ENCODE data around the gene GRIA3. TPM values are rescaled to one million over a fixed set of nuclear protein-coding genes. Genes with fewer than 3 reads are reported as not detected.

Gene GRIA3
- total and polyA plus RNA-seq, 2 donors: 0.61 to 1.2 TPM

- Histone ChIP-seq H3K36me3 (ENCODE audit: control insufficient read depth in 2 of 2, insufficient read depth in 2 of 2, low read length in 1 of 2) (no peaks in the 10 kb centered on the region), H3K27ac (ENCODE audit: low read depth in 1 of 2, low read length in 1 of 2) (no peak overlapping the region), H3K27me3 (ENCODE audit: control insufficient read depth in 2 of 2, insufficient read depth in 1 of 2, low read length in 1 of 2) (no peaks in the 10 kb centered on the region), H3K9me3 (ENCODE audit: control insufficient read depth in 2 of 2, insufficient read depth in 1 of 2, low read length in 1 of 2) (no peaks in the 10 kb centered on the region), H3K4me1 (ENCODE audit: control insufficient read depth in 2 of 2, insufficient read depth in 2 of 2, low read length in 2 of 2) (no peaks in the 10 kb centered on the region), H3K4me3 (ENCODE audit: low read length in 2 of 2) (no peak overlapping the region)
- no peak for DNase-seq (ENCODE audit: low read depth in 6 of 9, low spot score in 9 of 9)
These were observed 26.2 kb downstream of the GRIA3 start for GRCh38 chrX:123210252-123210651.

- 76% methylated on average over 7 of the region's 7 CpGs for WGBS
- Histone ChIP-seq H3K4me3 (ENCODE audit: low read length in 2 of 2) (no peak overlapping the region), H3K36me3 (ENCODE audit: control insufficient read depth in 2 of 2, insufficient read depth in 2 of 2, low read length in 1 of 2) (no peaks in the 10 kb centered on the region), H3K9me3 (ENCODE audit: control insufficient read depth in 2 of 2, insufficient read depth in 1 of 2, low read length in 1 of 2) (no peaks in the 10 kb centered on the region), H3K4me1 (ENCODE audit: control insufficient read depth in 2 of 2, insufficient read depth in 2 of 2, low read length in 2 of 2) (no peaks in the 10 kb centered on the region), H3K27ac (ENCODE audit: low read depth in 1 of 2, low read length in 1 of 2) (no peak overlapping the region), H3K27me3 (ENCODE audit: control insufficient read depth in 2 of 2, insufficient read depth in 1 of 2, low read length in 1 of 2) (no peaks in the 10 kb centered on the region)
- no peak for DNase-seq (ENCODE audit: low read depth in 6 of 9, low spot score in 9 of 9)
These were observed 31.5 kb downstream of the GRIA3 start for GRCh38 chrX:123215397-123216089.

GRCh38 chrX:123217077-123217476 lies 33.0 kb downstream of the GRIA3 start:
- H3K27me3 ChIP-seq (ENCODE audit: control insufficient read depth in 2 of 2, insufficient read depth in 1 of 2, low read length in 1 of 2): no peaks in the 10 kb centered on the region
- WGBS: 79% methylated on average over 2 of the region's 2 CpGs
- no peak for DNase-seq (ENCODE audit: low read depth in 6 of 9, low spot score in 9 of 9)
- H3K27ac ChIP-seq (ENCODE audit: low read depth in 1 of 2, low read length in 1 of 2): no peak overlapping the region
- no peaks in the 10 kb centered on the region for H3K4me1 ChIP-seq (ENCODE audit: control insufficient read depth in 2 of 2, insufficient read depth in 2 of 2, low read length in 2 of 2)
- no peak overlapping the region for H3K4me3 ChIP-seq (ENCODE audit: low read length in 2 of 2)
- no peaks in the 10 kb centered on the region for H3K9me3 ChIP-seq (ENCODE audit: control insufficient read depth in 2 of 2, insufficient read depth in 1 of 2, low read length in 1 of 2)
- no peaks in the 10 kb centered on the region for H3K36me3 ChIP-seq (ENCODE audit: control insufficient read depth in 2 of 2, insufficient read depth in 2 of 2, low read length in 1 of 2)

GRCh38 chrX:123217728-123218127 lies 33.6 kb downstream of the GRIA3 start:
- Histone ChIP-seq H3K4me1 (ENCODE audit: control insufficient read depth in 2 of 2, insufficient read depth in 2 of 2, low read length in 2 of 2) (no peaks in the 10 kb centered on the region), H3K27me3 (ENCODE audit: control insufficient read depth in 2 of 2, insufficient read depth in 1 of 2, low read length in 1 of 2) (no peaks in the 10 kb centered on the region), H3K9me3 (ENCODE audit: control insufficient read depth in 2 of 2, insufficient read depth in 1 of 2, low read length in 1 of 2) (no peaks in the 10 kb centered on the region), H3K36me3 (ENCODE audit: control insufficient read depth in 2 of 2, insufficient read depth in 2 of 2, low read length in 1 of 2) (no peaks in the 10 kb centered on the region), H3K27ac (ENCODE audit: low read depth in 1 of 2, low read length in 1 of 2) (no peak overlapping the region), H3K4me3 (ENCODE audit: low read length in 2 of 2) (no peak overlapping the region)
- no peak for DNase-seq (ENCODE audit: low read depth in 6 of 9, low spot score in 9 of 9)
- WGBS: 89% methylated on average over 2 of the region's 2 CpGs

- no peak for DNase-seq (ENCODE audit: low read depth in 6 of 9, low spot score in 9 of 9)
- WGBS: 85% methylated on average over 3 of the region's 3 CpGs
- H3K4me3 ChIP-seq (ENCODE audit: low read length in 2 of 2): no peak overlapping the region
These were observed 35.8 kb downstream of the GRIA3 start for GRCh38 chrX:123219916-123220315.

GRCh38 chrX:123222920-123223319 lies 38.8 kb downstream of the GRIA3 start:
- H3K36me3 ChIP-seq (ENCODE audit: control insufficient read depth in 2 of 2, insufficient read depth in 2 of 2, low read length in 1 of 2): no peaks in the 10 kb centered on the region
- H3K27me3 ChIP-seq (ENCODE audit: control insufficient read depth in 2 of 2, insufficient read depth in 1 of 2, low read length in 1 of 2): no peaks in the 10 kb centered on the region
- no peaks in the 10 kb centered on the region for H3K4me1 ChIP-seq (ENCODE audit: control insufficient read depth in 2 of 2, insufficient read depth in 2 of 2, low read length in 2 of 2)
- no peak overlapping the region for H3K27ac ChIP-seq (ENCODE audit: low read depth in 1 of 2, low read length in 1 of 2)
- WGBS: 94% methylated on average over 5 of the region's 5 CpGs
- no peak overlapping the region for H3K4me3 ChIP-seq (ENCODE audit: low read length in 2 of 2)
- no peak for DNase-seq (ENCODE audit: low read depth in 6 of 9, low spot score in 9 of 9)
- H3K9me3 ChIP-seq (ENCODE audit: control insufficient read depth in 2 of 2, insufficient read depth in 1 of 2, low read length in 1 of 2): no peaks in the 10 kb centered on the region

More at GRCh38 chrX:123219916-123220315, 35.8 kb downstream of the GRIA3 start:
- no peak overlapping the region for H3K27ac ChIP-seq (ENCODE audit: low read depth in 1 of 2, low read length in 1 of 2)
- H3K36me3 ChIP-seq (ENCODE audit: control insufficient read depth in 2 of 2, insufficient read depth in 2 of 2, low read length in 1 of 2): no peaks in the 10 kb centered on the region
- H3K4me1 ChIP-seq (ENCODE audit: control insufficient read depth in 2 of 2, insufficient read depth in 2 of 2, low read length in 2 of 2): no peaks in the 10 kb centered on the region
- no peaks in the 10 kb centered on the region for H3K27me3 ChIP-seq (ENCODE audit: control insufficient read depth in 2 of 2, insufficient read depth in 1 of 2, low read length in 1 of 2)
- H3K9me3 ChIP-seq (ENCODE audit: control insufficient read depth in 2 of 2, insufficient read depth in 1 of 2, low read length in 1 of 2): no peaks in the 10 kb centered on the region

- Histone ChIP-seq H3K9me3 (ENCODE audit: control insufficient read depth in 2 of 2, insufficient read depth in 1 of 2, low read length in 1 of 2) (no peaks in the 10 kb centered on the region), H3K27me3 (ENCODE audit: control insufficient read depth in 2 of 2, insufficient read depth in 1 of 2, low read length in 1 of 2) (no peaks in the 10 kb centered on the region), H3K27ac (ENCODE audit: low read depth in 1 of 2, low read length in 1 of 2) (no peak overlapping the region), H3K4me3 (ENCODE audit: low read length in 2 of 2) (no peak overlapping the region), H3K36me3 (ENCODE audit: control insufficient read depth in 2 of 2, insufficient read depth in 2 of 2, low read length in 1 of 2) (no peaks in the 10 kb centered on the region), H3K4me1 (ENCODE audit: control insufficient read depth in 2 of 2, insufficient read depth in 2 of 2, low read length in 2 of 2) (no peaks in the 10 kb centered on the region)
- WGBS: 90% methylated on average over 1 of the region's 1 CpG
- DNase-seq (ENCODE audit: low read depth in 6 of 9, low spot score in 9 of 9): no peak
These were observed 39.3 kb downstream of the GRIA3 start for GRCh38 chrX:123223409-123223808.

- Histone ChIP-seq H3K9me3 (ENCODE audit: control insufficient read depth in 2 of 2, insufficient read depth in 1 of 2, low read length in 1 of 2) (no peaks in the 10 kb centered on the region), H3K27me3 (ENCODE audit: control insufficient read depth in 2 of 2, insufficient read depth in 1 of 2, low read length in 1 of 2) (no peaks in the 10 kb centered on the region), H3K4me3 (ENCODE audit: low read length in 2 of 2) (no peak overlapping the region), H3K4me1 (ENCODE audit: control insufficient read depth in 2 of 2, insufficient read depth in 2 of 2, low read length in 2 of 2) (no peaks in the 10 kb centered on the region), H3K36me3 (ENCODE audit: control insufficient read depth in 2 of 2, insufficient read depth in 2 of 2, low read length in 1 of 2) (no peaks in the 10 kb centered on the region), H3K27ac (ENCODE audit: low read depth in 1 of 2, low read length in 1 of 2) (no peak overlapping the region)
- no peak for DNase-seq (ENCODE audit: low read depth in 6 of 9, low spot score in 9 of 9)
These were observed 39.8 kb downstream of the GRIA3 start for GRCh38 chrX:123223859-123224258.

GRCh38 chrX:123230798-123231197 lies 46.7 kb downstream of the GRIA3 start:
- H3K4me1 ChIP-seq (ENCODE audit: control insufficient read depth in 2 of 2, insufficient read depth in 2 of 2, low read length in 2 of 2): no peaks in the 10 kb centered on the region
- 33% methylated on average over 2 of the region's 2 CpGs for WGBS
- DNase-seq (ENCODE audit: low read depth in 6 of 9, low spot score in 9 of 9): no peak
- no peaks in the 10 kb centered on the region for H3K36me3 ChIP-seq (ENCODE audit: control insufficient read depth in 2 of 2, insufficient read depth in 2 of 2, low read length in 1 of 2)
- no peaks in the 10 kb centered on the region for H3K9me3 ChIP-seq (ENCODE audit: control insufficient read depth in 2 of 2, insufficient read depth in 1 of 2, low read length in 1 of 2)
- no peak overlapping the region for H3K27ac ChIP-seq (ENCODE audit: low read depth in 1 of 2, low read length in 1 of 2)
- no peak overlapping the region for H3K4me3 ChIP-seq (ENCODE audit: low read length in 2 of 2)
- H3K27me3 ChIP-seq (ENCODE audit: control insufficient read depth in 2 of 2, insufficient read depth in 1 of 2, low read length in 1 of 2): no peaks in the 10 kb centered on the region

GRCh38 chrX:123236859-123237258 lies 52.8 kb downstream of the GRIA3 start:
- Histone ChIP-seq H3K9me3 (ENCODE audit: control insufficient read depth in 2 of 2, insufficient read depth in 1 of 2, low read length in 1 of 2) (no peaks in the 10 kb centered on the region), H3K4me1 (ENCODE audit: control insufficient read depth in 2 of 2, insufficient read depth in 2 of 2, low read length in 2 of 2) (no peaks in the 10 kb centered on the region), H3K27me3 (ENCODE audit: control insufficient read depth in 2 of 2, insufficient read depth in 1 of 2, low read length in 1 of 2) (no peaks in the 10 kb centered on the region), H3K4me3 (ENCODE audit: low read length in 2 of 2) (no peak overlapping the region), H3K27ac (ENCODE audit: low read depth in 1 of 2, low read length in 1 of 2) (no peak overlapping the region), H3K36me3 (ENCODE audit: control insufficient read depth in 2 of 2, insufficient read depth in 2 of 2, low read length in 1 of 2) (no peaks in the 10 kb centered on the region)
- DNase-seq (ENCODE audit: low read depth in 6 of 9, low spot score in 9 of 9): no peak
